ENCODE measurements around the gene CHRNA9.

DNA sequence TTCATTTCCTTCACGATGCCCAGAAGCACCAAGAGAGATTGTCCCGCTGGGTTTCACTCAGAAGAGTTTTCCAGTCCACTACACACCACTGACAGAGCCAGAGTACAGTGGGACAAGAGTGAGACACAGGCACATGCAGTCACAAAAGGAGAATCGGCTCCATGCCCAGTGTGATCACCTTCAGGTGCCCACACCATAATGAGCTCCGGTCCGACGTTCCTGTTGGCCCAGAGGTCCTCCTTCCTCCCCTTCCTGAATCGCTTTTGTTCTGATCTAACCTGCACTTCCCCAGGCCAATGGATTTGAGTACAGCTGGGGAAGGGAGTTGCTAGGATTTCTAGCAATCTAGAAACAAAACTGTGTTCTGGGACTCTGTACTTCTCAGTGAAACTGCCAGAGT, 4.6 kb upstream of the CHRNA9 start:
- TF ChIP-seq, protein P1, sequence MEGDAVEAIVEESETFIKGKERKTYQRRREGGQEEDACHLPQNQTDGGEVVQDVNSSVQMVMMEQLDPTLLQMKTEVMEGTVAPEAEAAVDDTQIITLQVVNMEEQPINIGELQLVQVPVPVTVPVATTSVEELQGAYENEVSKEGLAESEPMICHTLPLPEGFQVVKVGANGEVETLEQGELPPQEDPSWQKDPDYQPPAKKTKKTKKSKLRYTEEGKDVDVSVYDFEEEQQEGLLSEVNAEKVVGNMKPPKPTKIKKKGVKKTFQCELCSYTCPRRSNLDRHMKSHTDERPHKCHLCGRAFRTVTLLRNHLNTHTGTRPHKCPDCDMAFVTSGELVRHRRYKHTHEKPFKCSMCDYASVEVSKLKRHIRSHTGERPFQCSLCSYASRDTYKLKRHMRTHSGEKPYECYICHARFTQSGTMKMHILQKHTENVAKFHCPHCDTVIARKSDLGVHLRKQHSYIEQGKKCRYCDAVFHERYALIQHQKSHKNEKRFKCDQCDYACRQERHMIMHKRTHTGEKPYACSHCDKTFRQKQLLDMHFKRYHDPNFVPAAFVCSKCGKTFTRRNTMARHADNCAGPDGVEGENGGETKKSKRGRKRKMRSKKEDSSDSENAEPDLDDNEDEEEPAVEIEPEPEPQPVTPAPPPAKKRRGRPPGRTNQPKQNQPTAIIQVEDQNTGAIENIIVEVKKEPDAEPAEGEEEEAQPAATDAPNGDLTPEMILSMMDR (IDR thresholded peaks at IDR 0.05; ENCODE audit: insufficient read depth, low read depth, low read length), result no peak
- no peak for TF ChIP-seq EZH2 (IDR thresholded peaks at IDR 0.05; ENCODE audit: insufficient read depth, low read length)

All from astrocyte (in vitro differentiated cells and primary cell).